LNCAP (cell line): ENCODE data around the gene NTN1.

Experiments used
- TF ChIP-seq, protein P1 (sequence below): fragments of 450-650 bp; IDR thresholded peaks from 2 replicates; pipeline ENCODE4 v1.5.1; 2017; ENCODE audit warnings: mild to moderate bottlenecking

NTN1 gene

DNA sequence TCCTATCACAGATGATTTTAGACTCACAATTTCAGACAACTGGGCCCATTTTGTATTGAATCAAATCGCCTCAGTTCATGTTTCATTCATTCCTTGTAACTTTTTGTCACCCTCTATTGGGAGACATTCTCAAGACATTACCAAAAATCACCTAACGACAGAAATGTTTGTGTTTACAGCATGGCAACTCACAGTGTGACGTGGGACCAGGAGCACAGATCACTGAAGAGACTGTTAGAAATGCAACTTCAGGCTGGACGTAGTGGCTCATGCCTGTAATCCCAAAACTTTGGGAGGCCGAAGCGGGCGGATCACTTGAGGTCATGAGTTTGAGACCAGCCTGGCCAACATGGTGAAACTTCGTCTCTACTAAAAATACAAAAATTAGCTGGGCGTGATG is 249.6 kb downstream of the NTN1 start:
- TF ChIP-seq, protein P1, sequence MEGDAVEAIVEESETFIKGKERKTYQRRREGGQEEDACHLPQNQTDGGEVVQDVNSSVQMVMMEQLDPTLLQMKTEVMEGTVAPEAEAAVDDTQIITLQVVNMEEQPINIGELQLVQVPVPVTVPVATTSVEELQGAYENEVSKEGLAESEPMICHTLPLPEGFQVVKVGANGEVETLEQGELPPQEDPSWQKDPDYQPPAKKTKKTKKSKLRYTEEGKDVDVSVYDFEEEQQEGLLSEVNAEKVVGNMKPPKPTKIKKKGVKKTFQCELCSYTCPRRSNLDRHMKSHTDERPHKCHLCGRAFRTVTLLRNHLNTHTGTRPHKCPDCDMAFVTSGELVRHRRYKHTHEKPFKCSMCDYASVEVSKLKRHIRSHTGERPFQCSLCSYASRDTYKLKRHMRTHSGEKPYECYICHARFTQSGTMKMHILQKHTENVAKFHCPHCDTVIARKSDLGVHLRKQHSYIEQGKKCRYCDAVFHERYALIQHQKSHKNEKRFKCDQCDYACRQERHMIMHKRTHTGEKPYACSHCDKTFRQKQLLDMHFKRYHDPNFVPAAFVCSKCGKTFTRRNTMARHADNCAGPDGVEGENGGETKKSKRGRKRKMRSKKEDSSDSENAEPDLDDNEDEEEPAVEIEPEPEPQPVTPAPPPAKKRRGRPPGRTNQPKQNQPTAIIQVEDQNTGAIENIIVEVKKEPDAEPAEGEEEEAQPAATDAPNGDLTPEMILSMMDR = no peak

DNA sequence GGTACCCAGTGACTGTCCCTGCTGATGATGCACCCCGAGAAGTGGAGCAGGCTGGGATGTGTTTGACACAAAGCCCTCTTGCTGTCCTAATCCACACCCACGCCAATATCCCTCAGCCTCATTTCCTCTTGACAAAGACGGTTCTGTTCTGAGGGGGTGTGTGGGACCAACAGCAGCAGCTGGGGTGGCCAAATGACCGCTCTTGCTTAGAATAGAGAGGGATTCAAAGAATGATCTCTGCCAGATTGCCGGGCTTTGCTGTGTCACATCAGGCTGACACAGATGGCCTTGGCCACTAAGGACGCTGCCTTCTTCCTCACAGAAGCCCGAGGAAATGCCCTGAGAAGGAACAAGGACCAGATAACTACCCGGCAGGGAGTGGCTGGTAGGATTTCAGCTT is 250.7 kb downstream of the NTN1 start:
- TF ChIP-seq, protein P1 = no peak

DNA sequence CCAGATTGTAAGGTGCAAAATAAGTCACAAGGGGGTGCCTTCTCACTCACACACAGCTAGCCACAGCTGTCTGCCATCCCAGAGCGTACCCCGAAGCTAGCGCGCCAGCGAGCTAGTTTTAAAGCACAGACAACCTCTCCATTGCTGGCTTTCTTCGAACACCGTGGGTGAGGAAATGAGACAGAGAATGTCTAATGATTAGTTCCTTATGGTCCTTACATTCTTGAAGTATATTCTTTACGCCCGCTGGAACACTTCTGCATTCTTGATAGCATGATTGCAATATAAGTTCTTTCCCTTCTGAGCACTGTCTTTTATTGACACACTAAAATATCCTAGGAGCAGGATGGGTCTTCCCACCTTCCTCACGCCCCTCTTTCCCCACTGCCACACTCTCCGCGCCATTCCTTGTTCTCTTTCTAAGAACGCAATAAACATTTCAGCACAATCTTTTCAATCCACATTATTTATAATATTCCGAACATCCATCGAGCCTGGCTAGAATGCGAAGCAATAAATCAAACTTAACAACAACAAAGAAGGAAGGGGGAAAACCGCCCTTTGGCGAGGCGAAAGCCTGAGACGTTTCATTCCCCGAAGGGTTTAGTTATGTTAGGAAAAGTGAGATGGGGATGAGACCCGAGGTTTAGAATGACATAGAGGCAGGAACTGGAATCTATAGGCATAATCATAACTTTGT is 251.3 kb downstream of the NTN1 start:
- TF ChIP-seq, protein P1 = no peak

DNA sequence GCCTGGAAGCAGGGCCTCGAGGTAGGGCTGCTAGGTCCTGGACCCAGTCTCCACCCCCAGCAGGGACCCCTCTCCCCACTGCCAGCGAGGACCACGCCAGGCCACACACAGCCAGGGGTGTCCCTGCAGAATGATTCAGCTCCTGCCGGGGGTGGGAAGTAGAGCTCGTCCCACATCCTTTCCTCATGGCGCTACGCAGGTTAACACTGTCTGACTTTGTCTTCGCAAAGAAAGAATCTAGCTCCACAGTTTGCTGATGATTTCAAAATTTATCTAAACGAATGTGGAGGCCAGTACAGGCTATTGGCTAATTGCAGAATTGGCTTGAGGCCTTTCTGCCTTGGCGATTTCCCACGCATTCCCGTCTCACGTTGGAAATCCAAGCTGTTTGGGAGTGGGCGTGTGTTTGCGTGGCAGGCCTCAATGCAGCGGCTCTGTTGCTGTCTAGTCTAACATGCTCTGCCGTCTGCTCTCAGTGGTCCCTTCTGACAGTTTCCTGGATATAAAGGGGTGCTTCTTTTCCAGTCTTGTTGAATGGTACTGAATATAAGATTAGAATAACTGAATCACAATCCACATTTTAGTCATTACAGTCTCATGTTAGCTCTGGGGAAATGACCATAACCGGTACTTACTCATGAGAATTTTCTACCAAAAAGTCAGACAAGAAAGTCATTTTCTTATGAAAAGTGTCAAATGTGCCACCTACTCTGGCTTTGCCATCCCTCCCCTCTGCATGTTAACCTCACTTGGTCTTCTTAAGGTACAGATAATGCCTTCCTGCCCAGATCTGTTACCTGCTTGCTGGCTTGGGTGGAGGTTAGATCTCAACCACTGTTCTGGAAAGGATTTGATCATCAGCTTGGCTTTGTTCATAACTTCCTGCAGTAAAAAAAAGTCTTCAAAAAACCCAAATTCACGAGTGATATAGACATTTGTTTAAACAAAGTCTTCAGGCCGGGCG is 252.4 kb downstream of the NTN1 start:
- TF ChIP-seq, protein P1 = no peak

DNA sequence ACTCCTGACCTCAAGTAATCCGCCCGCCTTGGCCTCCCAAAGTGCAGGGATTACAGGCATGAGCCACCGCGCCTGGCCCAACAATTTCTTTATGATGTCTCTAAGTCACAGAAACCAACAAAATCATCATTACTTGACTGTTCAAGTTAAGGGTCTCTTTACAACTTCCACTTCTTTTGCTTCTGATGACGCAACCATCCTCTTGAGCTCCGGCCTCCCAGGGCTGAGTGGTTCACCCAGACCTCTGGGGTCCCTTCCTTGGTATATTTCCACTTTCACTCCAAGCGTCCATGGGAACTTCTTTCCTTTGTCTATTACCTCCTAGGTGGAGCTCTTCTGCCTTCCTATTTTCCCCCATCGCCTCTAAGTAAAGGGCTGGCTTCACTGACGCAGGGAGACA is 253.7 kb downstream of the NTN1 start:
- TF ChIP-seq, protein P1 = no peak

DNA sequence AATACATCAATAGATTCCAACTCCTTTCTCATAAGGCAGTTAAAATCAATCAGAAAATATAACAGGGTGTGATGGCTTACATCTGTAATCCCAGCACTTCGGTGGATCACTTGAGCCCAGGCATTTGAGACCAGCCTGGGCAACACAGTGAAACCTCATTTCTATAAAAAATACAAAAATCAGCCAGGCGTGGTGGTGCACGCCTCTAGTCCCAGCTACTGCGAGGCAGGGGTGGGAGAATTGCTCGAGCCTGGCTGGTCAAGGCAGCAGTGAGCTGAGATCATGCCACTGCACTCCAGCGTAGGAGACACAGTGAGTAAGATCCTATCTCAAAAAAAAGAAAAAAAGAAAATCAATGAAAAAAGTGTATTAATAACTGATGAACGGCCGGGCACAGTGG is 258.6 kb downstream of the NTN1 start:
- TF ChIP-seq, protein P1 = no peak

DNA sequence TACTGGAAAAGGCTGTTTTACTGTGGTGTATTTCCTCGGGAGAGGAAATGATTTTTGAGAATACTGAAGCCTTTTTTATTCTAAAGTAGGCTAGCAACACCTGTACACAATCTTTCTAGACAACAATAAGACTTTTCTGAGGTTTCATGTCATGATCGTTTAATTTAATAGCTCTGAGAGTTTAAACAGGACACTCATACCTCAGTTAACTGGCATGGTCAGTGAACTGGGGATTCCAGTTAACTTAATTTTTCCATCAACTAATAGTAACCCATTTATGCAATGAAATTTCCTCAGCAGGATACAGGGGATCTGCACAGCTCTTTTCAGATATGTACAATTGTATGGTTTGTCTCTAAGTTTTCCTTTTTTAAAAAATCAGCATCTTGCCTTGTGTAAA is 262.6 kb downstream of the NTN1 start:
- TF ChIP-seq, protein P1 = no peak
